Panc1 (cell line): ENCODE results near the gene CAPN2. TPM values are rescaled to one million over a fixed set of nuclear protein-coding genes. Genes with fewer than 3 reads are reported as not detected.
A peak's percentile ranks its signal among the peaks of the same experiment; 100 is the strongest.
"Not testable (repeated sequence)": the region's sequence is repeated elsewhere in the genome, so short reads cannot be mapped to it uniquely, and the experiment has no call there.

Experiments
- ATAC-seq: fragments of 200-7000 bp; cut with Tn5 transposase; 2 replicates; pipeline ENCODE4 v1.9.1; 2020; ENCODE audit warnings: mild to moderate bottlenecking, moderate library complexity
- BruUV-seq: library from RNA; stranded (reverse); fragments of 400-500 nt; replicated peaks from 2 replicates; lab custom pipeline; 2021; lab: Mats Ljungman, UMichigan
- CTCF ChIA-PET: fragments of 300-600 bp; sonication (Branson Sonifier 250); formaldehyde crosslinking; loops from one replicate; lab custom pipeline; 2022; ENCODE audit warnings: antibody characterized with exemption; lab: Charles Lee
- POLR2A ChIA-PET: fragments of 300-600 bp; sonication (Branson Sonifier 250); formaldehyde crosslinking; loops from one replicate; lab custom pipeline; 2022; ENCODE audit warnings: antibody characterized with exemption; lab: Charles Lee
- DNase-seq: peaks from one replicate; pipeline ENCODE4 v3.0.0-alpha.2; 2010; ENCODE audit warnings: low read depth, low spot score
- H3K27ac ChIP-seq: 2 replicates; pipeline ENCODE4 v1.5.1; 2011; ENCODE audit warnings: mild to moderate bottlenecking, low read length, inconsistent platforms
- H3K27me3 ChIP-seq: fragments of 200-500 bp; sonication (Bioruptor generic); 2 replicates; pipeline ENCODE4 v1.6.0; 2014; ENCODE audit warnings: low read length, inconsistent platforms; ENCODE audit not compliant: control insufficient read depth, insufficient read depth
- H3K36me3 ChIP-seq: fragments of 200-500 bp; sonication (Bioruptor generic); 2 replicates; pipeline ENCODE4 v1.5.1; 2014; ENCODE audit warnings: inconsistent platforms, mild to moderate bottlenecking, low read length, moderate library complexity; ENCODE audit not compliant: control insufficient read depth, insufficient read depth
- H3K4me1 ChIP-seq: 2 replicates; pipeline ENCODE4 v1.5.1; 2011; ENCODE audit warnings: inconsistent platforms, mild to moderate bottlenecking, low read length, moderate library complexity; ENCODE audit not compliant: control insufficient read depth, insufficient read depth
- H3K4me3 ChIP-seq, 2 experiments: 2 replicates each; pipeline ENCODE4 v1.5.1; 2011 to 2012; ENCODE audit warnings: low read depth in 2 of 2, low read length in 2 of 2, mild to moderate bottlenecking in 2 of 2, inconsistent platforms in 1 of 2, moderate library complexity in 1 of 2
- H3K9me3 ChIP-seq: fragments of 200-500 bp; sonication (Bioruptor generic); 2 replicates; pipeline ENCODE4 v1.5.1; 2014; ENCODE audit warnings: low read depth, mild to moderate bottlenecking, inconsistent platforms, low read length, moderate library complexity; ENCODE audit not compliant: control insufficient read depth, insufficient read depth
- POLR2AphosphoS5 ChIP-seq: IDR thresholded peaks from 2 replicates; pipeline ENCODE4 v1.6.1; 2012; ENCODE audit warnings: mild to moderate bottlenecking, low read depth, low read length, moderate library complexity
- SIN3A ChIP-seq: IDR thresholded peaks from 2 replicates; pipeline ENCODE4 v1.6.1; 2012; ENCODE audit warnings: low read depth, mild to moderate bottlenecking, low read length, moderate library complexity, borderline replicate concordance; ENCODE audit not compliant: insufficient read depth
- TCF7L2 ChIP-seq: IDR thresholded peaks from 2 replicates; pipeline ENCODE4 v1.6.1; 2011; ENCODE audit warnings: mild to moderate bottlenecking, low read depth, low read length, inconsistent platforms
- in situ Hi-C: cut with HindIII; loops from 2 replicates; pipeline ENCODE4 v1.10.0; 2016; ENCODE audit warnings: low sequenced_read_pairs, low pct_unique_long_range_greater_than_20kb
- intact Hi-C: fragments of 100-400 bp; cut with micrococcal nuclease; formaldehyde crosslinking; loops from one replicate; pipeline ENCODE4 v1.10.0; 2022; ENCODE audit not compliant: unreplicated experiment
- total RNA-seq: library from RNA; stranded (reverse); gene quantifications from one replicate; pipeline ENCODE4 v1.2.1, GENCODE V29; 2021; ENCODE audit not compliant: unreplicated experiment
- TF ChIP-seq, protein P1 (sequence below): fragments of 450-650 bp; IDR thresholded peaks from 2 replicates; pipeline ENCODE4 v1.5.1; 2017; ENCODE audit warnings: mild to moderate bottlenecking
- TF ChIP-seq, protein P2 (sequence below), 2 experiments: IDR thresholded peaks; 2 replicates each; pipeline ENCODE4 v1.6.1; 2011 to 2012; ENCODE audit warnings: low read depth in 2 of 2, control low read depth in 1 of 2, low read length in 1 of 2, mild to moderate bottlenecking in 1 of 2, moderate library complexity in 1 of 2; ENCODE audit not compliant: insufficient read depth in 1 of 2

Gene CAPN2
- total RNA-seq, 1 experiment from 2014 or later = 171 TPM

DNA sequence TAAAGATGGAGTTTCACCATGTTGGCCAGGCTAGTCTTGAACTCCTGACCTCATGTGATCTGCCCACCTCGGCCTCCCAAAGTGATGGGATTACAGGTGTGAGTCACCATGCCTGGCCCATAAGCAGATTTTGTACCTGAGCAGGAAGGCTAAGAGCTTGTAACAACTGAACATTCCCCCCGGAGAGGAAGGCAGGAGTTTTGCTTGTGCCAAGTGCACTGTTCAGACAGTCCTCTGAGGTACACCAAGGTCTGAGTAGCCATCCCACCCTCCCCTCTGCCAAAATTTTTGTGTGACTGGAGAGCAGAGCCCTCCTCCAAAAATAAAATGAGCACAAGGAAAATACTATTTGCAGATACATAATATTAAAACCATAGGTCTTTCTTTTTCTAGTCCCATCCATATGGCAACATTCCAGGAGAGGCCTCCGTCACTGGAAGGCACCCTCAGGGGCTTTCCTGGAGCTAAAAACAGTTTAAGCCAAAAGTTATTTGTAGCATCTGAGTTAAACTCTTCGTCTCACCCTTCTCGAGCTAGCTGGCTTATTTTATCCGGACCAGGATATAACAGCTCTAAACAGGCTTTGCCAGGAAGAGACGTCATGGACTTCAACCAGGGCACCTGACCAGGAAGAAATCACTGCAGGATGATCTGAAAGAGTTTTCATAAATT is 27.2 kb downstream of the CAPN2 start:
- H3K27ac ChIP-seq = 0 out of 2 replicates have a peak overlapping the region, but pooled peaks have one; percentile 19
- CTCF ChIA-PET = no interaction called here
- POLR2A ChIA-PET = no interaction called here
- H3K27me3 ChIP-seq = no peaks in the 10 kb centered on the region
- DNase-seq = no peak
- no peak for ATAC-seq
- H3K36me3 ChIP-seq = peaks cover 7% of the 10 kb centered on the region; the same call in 1 of the 2 replicates
- H3K4me1 ChIP-seq = peaks cover 23% of the 10 kb centered on the region
- TF ChIP-seq SIN3A (no peak), POLR2AphosphoS5 (no peak)
- H3K9me3 ChIP-seq = no peaks in the 10 kb centered on the region
- intact Hi-C loops = no loop called here
- BruUV-seq = no TSS peak
- H3K4me3 ChIP-seq = no peak overlapping the region
- in situ Hi-C loops = no loop called here

GRCh38 chr1:223740038-223740736 is 27.8 kb downstream of the CAPN2 start:
- H3K36me3 ChIP-seq, intact Hi-C loops, H3K4me3 ChIP-seq, CTCF ChIA-PET, DNase-seq, H3K27me3 ChIP-seq, BruUV-seq, POLR2A ChIA-PET, H3K9me3 ChIP-seq, ATAC-seq, in situ Hi-C loops: not testable (repeated sequence)
- H3K4me1 ChIP-seq = peaks cover 23% of the 10 kb centered on the region
- H3K27ac ChIP-seq = 0 out of 2 replicates have a peak overlapping the region, but pooled peaks have one; percentile 19

DNA sequence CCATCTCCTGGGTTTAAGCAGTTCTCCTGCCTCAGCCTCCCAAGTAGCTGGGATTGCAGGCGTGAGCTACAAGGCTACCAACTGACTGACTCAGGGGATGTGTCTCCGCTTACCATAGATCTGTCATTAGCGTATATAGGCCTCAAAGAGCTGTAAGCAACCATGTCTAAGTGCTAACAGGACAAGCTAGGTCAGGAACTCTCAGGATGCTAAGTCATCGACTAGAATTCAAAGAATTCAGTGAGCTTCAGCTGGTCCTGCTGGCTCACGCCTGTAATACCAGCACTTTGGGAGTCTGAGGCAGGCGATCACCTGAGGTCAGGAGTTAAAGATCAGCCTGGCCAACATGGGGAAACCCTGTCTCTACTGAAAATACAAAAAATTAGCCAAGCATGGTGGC is 29.5 kb downstream of the CAPN2 start:
- ATAC-seq (no peak), DNase-seq (no peak)
- H3K36me3 ChIP-seq = peaks cover 5% of the 10 kb centered on the region; the same call in 1 of the 2 replicates

More for the DNA sequence above, 29.5 kb downstream of the CAPN2 start:
- intact Hi-C loops (no loop called here), in situ Hi-C loops (no loop called here)
- ChIA-PET POLR2A (interaction anchor here (0.5 kb wide), 1 partner anchor 103 kb away, joined by 4 read pairs; no protein-coding TSS in a partner anchor), CTCF (no interaction called here)
- TF ChIP-seq TCF7L2 (no peak), POLR2AphosphoS5 (no peak), SIN3A (no peak)
- TF ChIP-seq, protein P1, sequence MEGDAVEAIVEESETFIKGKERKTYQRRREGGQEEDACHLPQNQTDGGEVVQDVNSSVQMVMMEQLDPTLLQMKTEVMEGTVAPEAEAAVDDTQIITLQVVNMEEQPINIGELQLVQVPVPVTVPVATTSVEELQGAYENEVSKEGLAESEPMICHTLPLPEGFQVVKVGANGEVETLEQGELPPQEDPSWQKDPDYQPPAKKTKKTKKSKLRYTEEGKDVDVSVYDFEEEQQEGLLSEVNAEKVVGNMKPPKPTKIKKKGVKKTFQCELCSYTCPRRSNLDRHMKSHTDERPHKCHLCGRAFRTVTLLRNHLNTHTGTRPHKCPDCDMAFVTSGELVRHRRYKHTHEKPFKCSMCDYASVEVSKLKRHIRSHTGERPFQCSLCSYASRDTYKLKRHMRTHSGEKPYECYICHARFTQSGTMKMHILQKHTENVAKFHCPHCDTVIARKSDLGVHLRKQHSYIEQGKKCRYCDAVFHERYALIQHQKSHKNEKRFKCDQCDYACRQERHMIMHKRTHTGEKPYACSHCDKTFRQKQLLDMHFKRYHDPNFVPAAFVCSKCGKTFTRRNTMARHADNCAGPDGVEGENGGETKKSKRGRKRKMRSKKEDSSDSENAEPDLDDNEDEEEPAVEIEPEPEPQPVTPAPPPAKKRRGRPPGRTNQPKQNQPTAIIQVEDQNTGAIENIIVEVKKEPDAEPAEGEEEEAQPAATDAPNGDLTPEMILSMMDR = no peak
- TF ChIP-seq, protein P2, sequence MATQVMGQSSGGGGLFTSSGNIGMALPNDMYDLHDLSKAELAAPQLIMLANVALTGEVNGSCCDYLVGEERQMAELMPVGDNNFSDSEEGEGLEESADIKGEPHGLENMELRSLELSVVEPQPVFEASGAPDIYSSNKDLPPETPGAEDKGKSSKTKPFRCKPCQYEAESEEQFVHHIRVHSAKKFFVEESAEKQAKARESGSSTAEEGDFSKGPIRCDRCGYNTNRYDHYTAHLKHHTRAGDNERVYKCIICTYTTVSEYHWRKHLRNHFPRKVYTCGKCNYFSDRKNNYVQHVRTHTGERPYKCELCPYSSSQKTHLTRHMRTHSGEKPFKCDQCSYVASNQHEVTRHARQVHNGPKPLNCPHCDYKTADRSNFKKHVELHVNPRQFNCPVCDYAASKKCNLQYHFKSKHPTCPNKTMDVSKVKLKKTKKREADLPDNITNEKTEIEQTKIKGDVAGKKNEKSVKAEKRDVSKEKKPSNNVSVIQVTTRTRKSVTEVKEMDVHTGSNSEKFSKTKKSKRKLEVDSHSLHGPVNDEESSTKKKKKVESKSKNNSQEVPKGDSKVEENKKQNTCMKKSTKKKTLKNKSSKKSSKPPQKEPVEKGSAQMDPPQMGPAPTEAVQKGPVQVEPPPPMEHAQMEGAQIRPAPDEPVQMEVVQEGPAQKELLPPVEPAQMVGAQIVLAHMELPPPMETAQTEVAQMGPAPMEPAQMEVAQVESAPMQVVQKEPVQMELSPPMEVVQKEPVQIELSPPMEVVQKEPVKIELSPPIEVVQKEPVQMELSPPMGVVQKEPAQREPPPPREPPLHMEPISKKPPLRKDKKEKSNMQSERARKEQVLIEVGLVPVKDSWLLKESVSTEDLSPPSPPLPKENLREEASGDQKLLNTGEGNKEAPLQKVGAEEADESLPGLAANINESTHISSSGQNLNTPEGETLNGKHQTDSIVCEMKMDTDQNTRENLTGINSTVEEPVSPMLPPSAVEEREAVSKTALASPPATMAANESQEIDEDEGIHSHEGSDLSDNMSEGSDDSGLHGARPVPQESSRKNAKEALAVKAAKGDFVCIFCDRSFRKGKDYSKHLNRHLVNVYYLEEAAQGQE (IDR thresholded peaks at IDR 0.05; ENCODE audit: insufficient read depth in 1 of 2, low read depth in 2 of 2, low read length in 1 of 2) = no peak
- Histone ChIP-seq H3K27me3 (no peaks in the 10 kb centered on the region), H3K9me3 (no peaks in the 10 kb centered on the region), H3K27ac (no peak overlapping the region), H3K4me1 (peaks cover 21% of the 10 kb centered on the region), H3K4me3 (no peak overlapping the region)
- BruUV-seq = no TSS peak
